GM18519 (cell line): ENCODE data around the gene CEP72.
"Not testable (repeated sequence)": the region's sequence is repeated elsewhere in the genome, so short reads cannot be mapped to it uniquely, and the experiment has no call there.

Experiments used
- ATAC-seq: cut with Tn5 transposase; IDR thresholded peaks from one replicate; pipeline ENCODE4 v1.9.1; 2021; ENCODE audit warnings: mild to moderate bottlenecking, moderate library complexity; ENCODE audit not compliant: unreplicated experiment, low FRiP score

CEP72 gene

GRCh38 chr5:595285-595875, 16.8 kb upstream of the CEP72 start:
- no peak for ATAC-seq

GRCh38 chr5:597871-598563, 14.1 kb upstream of the CEP72 start:
- ATAC-seq: no peak

- no peak for ATAC-seq
Observed at GRCh38 chr5:598564-598890, 13.6 kb upstream of the CEP72 start.

- ATAC-seq: no peak
Observed at GRCh38 chr5:600886-601541, 11.1 kb upstream of the CEP72 start.

GRCh38 chr5:601771-602465, 10.2 kb upstream of the CEP72 start:
- ATAC-seq: no peak

- ATAC-seq: no peak
Observed at GRCh38 chr5:602466-603035, 9.6 kb upstream of the CEP72 start.

- no peak for ATAC-seq
Observed at GRCh38 chr5:603081-603998, 8.8 kb upstream of the CEP72 start.

GRCh38 chr5:604391-604831, 7.7 kb upstream of the CEP72 start:
- no peak for ATAC-seq

- not testable (repeated sequence) for ATAC-seq
Observed at GRCh38 chr5:605090-605489, 7.0 kb upstream of the CEP72 start.

GRCh38 chr5:606061-606460, 6.1 kb upstream of the CEP72 start:
- no peak for ATAC-seq

- no peak for ATAC-seq
Observed at GRCh38 chr5:606526-607399, 5.4 kb upstream of the CEP72 start.

GRCh38 chr5:607541-608428, 4.4 kb upstream of the CEP72 start:
- ATAC-seq: peak; percentile 39

GRCh38 chr5:608429-609370, 3.4 kb upstream of the CEP72 start:
- no peak for ATAC-seq

- no peak for ATAC-seq
Observed at GRCh38 chr5:609506-609905, 2.6 kb upstream of the CEP72 start.

GRCh38 chr5:610011-610743, 2.0 kb upstream of the CEP72 start:
- ATAC-seq: no peak
